ENCODE measurements around the gene AHCYL1.
"Not testable (repeated sequence)": the region's sequence is repeated elsewhere in the genome, so short reads cannot be mapped to it uniquely, and the experiment has no call there.

The AHCYL1 gene

GRCh38 chr1:110002695-110003094, 18.1 kb downstream of the AHCYL1 start:
- DNase-seq = no peak

DNA sequence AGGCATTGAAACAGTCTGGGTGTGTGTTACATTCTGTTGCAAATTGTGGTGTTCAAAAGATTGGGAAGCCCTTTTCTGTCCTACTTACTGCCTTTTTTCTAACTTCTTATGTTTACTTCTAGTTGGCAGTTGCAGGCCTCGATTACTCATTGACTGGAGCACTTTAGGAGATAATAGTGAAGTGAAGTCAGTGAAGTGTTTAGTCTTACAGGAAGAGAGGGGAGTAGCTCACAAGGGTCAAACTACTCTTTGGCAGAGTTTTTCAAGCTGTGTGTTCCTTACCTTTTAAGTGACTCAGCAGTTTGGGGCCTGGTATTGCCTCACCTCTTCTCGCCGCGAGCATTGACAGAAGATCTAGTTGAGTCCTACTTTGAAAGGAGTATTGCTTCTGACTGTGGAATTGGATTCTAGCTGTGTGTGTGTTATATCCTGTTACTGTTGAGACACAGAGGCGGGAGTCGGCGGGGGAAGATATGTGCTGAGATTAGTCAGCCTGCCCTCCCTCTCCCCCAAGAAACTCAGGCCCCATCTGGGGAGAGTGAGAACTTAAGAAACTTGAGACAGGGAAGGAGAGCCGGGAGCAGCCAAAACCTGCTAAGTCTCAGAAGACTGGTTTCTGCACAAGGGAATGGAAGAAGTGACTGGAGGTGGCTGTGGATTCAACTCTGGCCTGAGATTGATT, 19.3 kb downstream of the AHCYL1 start:
- DNase-seq = peak; percentile 67

DNA sequence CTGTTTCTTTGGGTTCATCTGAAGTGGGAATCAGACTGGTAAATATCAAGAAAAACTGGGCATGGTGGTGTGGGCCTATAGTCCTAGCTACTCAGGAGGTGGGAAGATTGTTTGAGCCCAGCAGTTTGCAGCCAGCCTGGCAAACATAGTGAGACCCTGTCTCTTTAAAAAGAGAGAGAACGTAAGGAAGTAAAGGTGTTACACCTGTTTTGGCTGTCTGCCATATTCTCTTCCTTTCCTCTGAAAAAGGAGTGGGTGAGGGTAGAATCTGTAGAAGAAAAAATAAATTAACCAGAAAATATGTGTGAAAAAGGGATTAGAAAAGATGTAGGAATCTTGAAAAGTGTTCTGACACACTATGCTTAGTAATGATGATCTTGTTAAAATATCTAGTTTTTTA, 20.0 kb downstream of the AHCYL1 start:
- peak; percentile 47 for DNase-seq

DNA sequence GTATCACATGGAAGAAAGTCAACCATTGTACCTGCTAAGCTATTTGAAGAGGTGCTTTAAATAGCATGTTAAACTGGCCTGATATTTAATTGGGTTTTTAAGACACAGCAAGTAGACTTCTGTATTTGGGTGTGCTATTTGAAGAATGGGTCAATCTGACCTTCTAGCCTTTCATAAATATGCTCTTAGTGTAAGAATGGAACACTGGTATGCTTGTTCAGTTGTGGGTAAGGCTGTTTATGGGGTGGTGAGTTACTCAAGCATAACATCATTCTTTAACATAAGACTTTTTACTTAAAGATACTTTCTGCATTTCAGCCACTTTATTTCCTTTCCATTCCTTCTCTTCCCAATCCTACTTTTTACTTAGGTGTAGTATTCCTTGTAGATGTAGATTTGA, 21.4 kb downstream of the AHCYL1 start:
- DNase-seq = no peak

DNA sequence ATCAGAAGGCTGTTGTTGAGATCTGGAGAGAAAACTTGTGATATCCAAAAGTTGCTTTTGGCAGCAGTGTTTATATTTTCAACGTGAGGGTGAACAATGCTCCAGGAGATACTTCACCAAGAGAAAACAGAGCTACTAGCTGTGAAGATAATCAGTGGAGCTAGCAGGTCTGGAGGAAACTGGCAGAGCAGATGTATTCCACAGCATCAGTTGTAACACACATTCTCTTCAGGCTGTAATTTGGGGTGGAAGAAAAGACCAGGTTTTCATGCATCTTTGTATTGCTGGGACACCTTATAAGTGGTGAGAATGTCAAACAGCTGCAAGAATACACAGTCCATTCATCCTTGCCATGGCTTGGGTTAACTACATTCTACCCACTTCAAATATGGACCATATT, 22.0 kb downstream of the AHCYL1 start:
- DNase-seq = no peak

DNA sequence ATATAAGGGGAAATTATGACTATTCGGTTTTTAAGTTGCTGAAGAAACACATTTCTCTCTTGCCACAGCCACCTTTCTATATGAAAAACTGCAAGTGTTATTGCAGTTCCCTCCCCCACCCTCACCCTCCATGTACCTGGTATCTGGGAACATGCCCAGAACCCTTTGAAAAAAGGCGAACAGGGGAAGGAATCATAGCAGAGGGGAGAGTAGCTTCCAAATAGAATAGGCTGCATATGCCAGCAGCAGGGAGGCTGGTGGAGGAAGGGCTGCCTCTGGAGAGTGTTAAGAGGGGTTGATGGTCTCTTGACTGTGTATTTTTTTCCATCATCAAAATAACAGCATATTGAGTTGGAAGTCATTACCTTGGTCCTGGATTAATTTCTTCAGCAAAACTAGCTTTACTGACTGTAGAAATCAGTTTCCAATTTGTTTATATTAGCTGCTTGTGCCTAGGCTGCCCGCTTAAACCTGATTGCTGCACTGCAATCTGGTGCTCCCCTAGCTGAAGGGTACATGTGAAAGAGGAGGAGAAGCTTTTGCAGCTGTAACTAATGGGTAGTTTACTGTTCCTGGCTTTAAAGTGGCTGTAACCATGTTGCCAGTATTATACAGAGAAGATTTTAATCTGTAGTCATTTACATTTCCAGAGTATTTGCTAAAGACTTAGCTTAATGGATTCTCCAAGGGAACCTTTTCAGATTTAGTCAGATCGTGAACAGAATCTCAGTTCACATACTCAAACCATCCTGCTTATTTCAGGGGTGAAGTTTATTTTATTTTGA, 22.7 kb downstream of the AHCYL1 start:
- DNase-seq = no peak

DNA sequence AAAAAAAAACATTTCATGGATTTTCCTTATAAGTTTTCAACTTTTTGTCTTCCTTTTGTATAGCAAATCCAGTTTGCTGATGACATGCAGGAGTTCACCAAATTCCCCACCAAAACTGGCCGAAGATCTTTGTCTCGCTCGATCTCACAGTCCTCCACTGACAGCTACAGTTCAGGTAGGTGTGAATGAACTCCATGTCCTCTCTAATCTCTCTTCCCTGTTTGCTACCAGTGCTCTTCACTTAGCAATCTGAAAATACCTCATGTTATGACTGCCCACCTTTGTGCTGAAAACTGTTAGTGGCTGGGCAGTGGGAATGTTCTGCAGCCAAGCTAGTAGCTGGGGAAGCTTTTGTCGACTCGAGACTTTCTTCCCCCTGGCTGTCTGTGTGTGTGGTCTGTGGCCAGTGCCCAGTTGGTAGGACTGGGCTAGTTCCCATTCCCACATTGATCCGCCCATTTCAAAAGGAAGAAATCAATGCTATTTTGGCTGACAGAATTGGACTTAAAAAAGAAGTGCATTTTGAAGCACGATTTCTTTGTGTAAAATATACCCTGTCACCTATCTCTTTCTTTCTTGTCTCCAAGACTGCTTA, 24.5 kb downstream of the AHCYL1 start:
- DNase-seq = no peak

DNA sequence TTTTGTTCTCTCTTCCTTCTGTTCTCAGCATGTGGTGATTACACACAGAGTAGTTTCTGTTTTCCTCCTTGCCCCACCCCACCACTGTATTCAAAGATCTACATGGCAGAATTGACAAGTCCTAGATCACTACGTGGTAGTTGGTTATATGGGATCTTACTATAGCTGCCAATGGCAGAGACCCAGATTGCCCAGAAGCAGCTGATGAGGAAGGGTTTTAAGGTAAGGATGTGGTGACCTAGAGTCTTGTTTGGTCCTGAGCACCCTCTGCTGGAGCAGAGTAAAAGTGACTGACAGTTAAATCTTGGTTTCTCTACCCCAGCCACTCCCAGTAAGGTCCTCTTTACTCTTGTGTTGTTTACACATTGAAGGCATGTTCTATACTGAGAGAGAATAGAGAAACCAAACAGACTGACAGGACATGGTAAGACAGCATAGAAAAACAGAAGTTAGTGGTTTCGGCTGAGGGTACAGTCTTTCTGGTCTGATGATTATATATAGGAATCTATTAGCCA, 27.0 kb downstream of the AHCYL1 start:
- peak; percentile 58 for DNase-seq

DNA sequence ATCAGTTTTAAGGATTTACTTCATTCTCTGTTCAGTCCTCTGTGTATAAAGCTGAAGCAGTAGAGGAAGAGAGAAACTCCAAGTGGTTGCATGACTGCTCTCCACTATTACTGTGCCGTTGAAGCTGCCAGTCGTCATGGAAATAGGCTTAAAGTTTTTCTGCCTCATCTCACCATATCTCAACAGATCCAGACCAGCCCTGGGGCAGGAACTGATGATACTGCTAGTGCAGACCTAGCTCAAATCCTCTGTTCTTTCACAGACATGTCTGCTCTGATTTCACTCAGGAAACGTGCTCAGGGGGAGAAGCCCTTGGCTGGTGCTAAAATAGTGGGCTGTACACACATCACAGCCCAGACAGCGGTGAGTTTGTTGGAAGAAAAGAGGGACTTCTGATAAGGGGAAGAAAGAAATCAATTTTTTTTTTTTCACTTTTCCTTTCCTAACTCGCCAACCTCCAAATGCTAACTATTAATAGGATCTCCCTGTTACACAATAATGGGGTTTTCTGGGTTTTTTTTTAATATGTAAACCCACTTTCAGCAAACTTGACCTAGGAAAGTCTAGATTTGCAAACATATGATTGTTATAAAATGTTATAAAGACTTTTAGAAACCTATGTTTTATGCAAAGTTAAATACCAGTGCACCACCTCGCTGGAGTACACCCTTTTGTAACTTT, 27.7 kb downstream of the AHCYL1 start:
- DNase-seq = no peak

DNA sequence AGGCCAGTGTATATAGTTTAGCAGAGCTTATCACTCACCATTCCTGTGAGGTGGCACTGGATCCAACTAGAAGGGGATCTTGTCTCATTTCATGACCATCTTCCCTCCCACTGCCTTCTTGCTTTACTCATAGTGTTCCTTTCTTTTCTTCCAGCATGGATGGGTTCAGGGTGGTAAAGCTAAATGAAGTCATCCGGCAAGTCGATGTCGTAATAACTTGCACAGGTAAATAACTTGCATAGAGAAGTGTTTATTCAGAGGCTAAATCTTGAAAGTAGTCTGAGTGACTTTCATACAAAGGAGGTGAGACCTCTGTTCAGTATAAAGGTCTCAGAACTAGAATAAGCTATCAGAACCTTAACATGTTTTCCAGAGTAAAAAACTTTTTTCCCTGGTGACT, 33.2 kb downstream of the AHCYL1 start:
- DNase-seq = no peak

- DNase-seq = no peak
Observed at GRCh38 chr1:110018396-110018795, 33.8 kb downstream of the AHCYL1 start.

GRCh38 chr1:110019770-110020169, 35.2 kb downstream of the AHCYL1 start:
- DNase-seq = peak; percentile 32

GRCh38 chr1:110021285-110021684, 36.7 kb downstream of the AHCYL1 start:
- no peak for DNase-seq

- DNase-seq = no peak
Observed at GRCh38 chr1:110024613-110025012, 40.0 kb downstream of the AHCYL1 start.

DNA sequence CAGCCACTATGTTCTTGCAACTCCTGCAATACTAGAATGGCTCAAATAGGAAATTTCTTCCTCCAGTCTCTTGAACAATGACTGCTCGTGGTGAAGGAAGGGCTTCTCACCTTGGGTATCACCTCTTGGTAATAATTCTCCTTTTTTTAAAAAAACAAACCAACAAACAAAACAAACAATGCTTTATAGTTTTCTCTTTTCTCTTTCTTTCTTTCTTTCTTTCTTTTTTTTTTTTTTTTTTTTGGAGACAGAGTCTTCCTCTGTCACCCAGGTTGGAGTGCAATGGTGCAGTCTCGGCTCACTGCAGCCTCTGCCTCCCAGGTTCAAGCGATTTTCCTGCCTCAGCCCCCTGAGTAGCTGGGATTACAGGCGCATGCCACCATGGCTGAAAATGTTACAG, 46.1 kb downstream of the AHCYL1 start:
- DNase-seq = not testable (repeated sequence)

- no peak for DNase-seq
Observed at GRCh38 chr1:110032327-110032726, 47.8 kb downstream of the AHCYL1 start.

GRCh38 chr1:110033421-110033820, 48.9 kb downstream of the AHCYL1 start:
- no peak for DNase-seq

DNA sequence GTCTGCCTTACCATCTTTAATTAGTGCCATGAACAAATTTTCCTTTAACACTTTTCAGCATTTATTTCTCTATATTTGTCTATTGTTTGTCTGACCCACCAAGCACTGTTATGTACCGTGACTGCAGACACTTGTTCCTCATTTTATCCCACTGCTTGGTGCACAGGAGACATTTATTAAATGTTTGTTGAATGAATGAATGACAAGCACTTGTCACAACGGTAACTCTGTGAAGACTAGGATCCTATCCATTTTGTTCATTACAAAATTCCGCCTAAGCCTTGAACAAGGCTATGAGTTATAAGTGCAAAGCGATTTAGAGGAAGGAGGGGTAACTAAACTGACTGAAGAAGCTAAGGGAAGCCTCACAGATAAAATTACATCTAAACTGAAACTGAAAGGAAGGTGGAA, 49.5 kb downstream of the AHCYL1 start:
- no peak for DNase-seq

- DNase-seq = peak; percentile 98
Observed at GRCh38 chr1:110034451-110035235, 50.1 kb downstream of the AHCYL1 start, which contains the start of gene STRIP1. Gene STRIP1 (plus strand): TSS chr1:110034624. CDS start chr1:110034638, 14 bp downstream.

DNA sequence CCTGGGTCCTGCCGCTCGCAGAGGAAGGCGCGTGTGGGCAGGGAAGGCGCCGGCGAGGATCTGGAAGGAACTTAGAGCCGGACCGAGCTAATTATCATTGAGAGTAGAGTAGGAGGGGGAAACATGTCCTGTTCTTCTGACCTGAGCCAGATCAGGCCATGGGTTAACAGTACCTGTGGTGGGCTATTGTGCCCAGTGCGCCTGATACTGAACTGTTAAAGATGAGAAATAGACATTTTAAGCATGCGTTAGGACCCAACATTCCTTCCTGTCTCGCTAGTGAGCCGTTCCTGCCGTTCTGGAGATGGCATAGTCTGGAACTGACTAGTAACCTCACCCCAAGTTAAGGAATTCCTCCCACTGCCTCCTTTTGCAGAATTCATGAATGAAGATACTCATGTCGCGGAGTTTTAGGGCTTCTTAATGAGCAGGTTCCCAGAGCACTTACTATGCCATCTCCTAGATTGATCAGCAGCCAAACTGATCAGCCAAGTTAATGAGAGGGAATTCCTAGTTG, 50.7 kb downstream of the AHCYL1 start:
- DNase-seq = no peak

GRCh38 chr1:110038271-110038670, 53.7 kb downstream of the AHCYL1 start:
- DNase-seq = no peak

DNA sequence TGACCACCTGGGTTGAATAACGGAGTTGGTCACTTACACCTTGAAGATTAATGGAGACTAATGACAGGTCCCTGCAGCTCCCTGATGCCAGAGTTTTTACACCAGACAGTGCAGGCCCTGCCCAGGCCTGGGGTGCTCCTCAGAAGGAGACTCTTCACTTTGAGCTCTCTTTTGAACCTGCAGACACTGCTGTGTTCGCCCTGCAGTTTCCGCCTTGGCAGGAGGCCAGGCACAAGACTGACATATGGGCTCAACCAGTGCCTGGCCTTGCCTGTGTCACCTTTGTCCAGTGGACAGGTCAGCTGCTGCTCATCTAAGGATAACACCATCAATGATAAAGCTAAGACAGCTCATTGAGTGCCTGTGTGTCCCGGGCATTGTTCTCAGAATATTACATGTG, 55.1 kb downstream of the AHCYL1 start:
- DNase-seq = peak; percentile 13
